Thoracic aorta (tissue), 2 donors: Measurements from ENCODE around the gene SEC14L5. TPM values are rescaled to one million over a fixed set of nuclear protein-coding genes. Genes with fewer than 3 reads are reported as not detected.

Experiments
- ATAC-seq: fragments of 150-250 bp; one replicate; pipeline ENCODE4 v1.8.0; 2017; ENCODE audit warnings: low read depth; ENCODE audit not compliant: insufficient number of reproducible peaks, low FRiP score
- DNase-seq: peaks from one replicate; pipeline ENCODE4 v3.0.0-alpha.2; 2020; ENCODE audit warnings: low spot score
- H3K27ac ChIP-seq, 2 donors: fragments of 200-600 bp; sonication (generic); 1 replicate in 1 of 2; 2 replicates in 1 of 2; pipeline ENCODE4 v1.5.1; 2016; ENCODE audit warnings: mild to moderate bottlenecking in 2 of 2, moderate library complexity in 2 of 2
- H3K27me3 ChIP-seq: fragments of 200-600 bp; sonication (generic); replicated peaks from 2 replicates; pipeline ENCODE4 v1.6.0; 2016; ENCODE audit warnings: mild to moderate bottlenecking; ENCODE audit not compliant: insufficient read depth
- H3K36me3 ChIP-seq: fragments of 200-600 bp; sonication (generic); one replicate; pipeline ENCODE4 v1.5.1; 2016
- H3K4me1 ChIP-seq, 2 donors: fragments of 200-600 bp; sonication (generic); 1 replicate in 1 of 2; 2 replicates in 1 of 2; pipeline versions ENCODE4 v1.5.1 to v1.6.0; 2016; ENCODE audit warnings: low read depth in 2 of 2, mild to moderate bottlenecking in 1 of 2; ENCODE audit not compliant: control insufficient read depth in 1 of 2
- H3K4me3 ChIP-seq: fragments of 200-600 bp; sonication (generic); 2 replicates; pipeline ENCODE4 v1.5.1; 2016; ENCODE audit warnings: mild to moderate bottlenecking
- H3K9me3 ChIP-seq: fragments of 200-600 bp; sonication (generic); 2 replicates; pipeline ENCODE4 v1.5.1; 2016
- total RNA-seq, 2 donors: library from RNA; depleted of rRNA; stranded (reverse); fragments of >200 nt; gene quantifications; one replicate each; pipeline versions ENCODE4 v1.1.0 to v1.2.3, GENCODE V29; 2016
- TF ChIP-seq, protein P1 (sequence below): fragments of 200-600 bp; sonication (generic); IDR thresholded peaks from one replicate; pipeline ENCODE4 v1.5.1; 2019; ENCODE audit warnings: antibody characterized with exemption

The SEC14L5 gene
- total RNA-seq, 2 donors from 2014 or later, result 0.92 to 4.6 TPM

DNA sequence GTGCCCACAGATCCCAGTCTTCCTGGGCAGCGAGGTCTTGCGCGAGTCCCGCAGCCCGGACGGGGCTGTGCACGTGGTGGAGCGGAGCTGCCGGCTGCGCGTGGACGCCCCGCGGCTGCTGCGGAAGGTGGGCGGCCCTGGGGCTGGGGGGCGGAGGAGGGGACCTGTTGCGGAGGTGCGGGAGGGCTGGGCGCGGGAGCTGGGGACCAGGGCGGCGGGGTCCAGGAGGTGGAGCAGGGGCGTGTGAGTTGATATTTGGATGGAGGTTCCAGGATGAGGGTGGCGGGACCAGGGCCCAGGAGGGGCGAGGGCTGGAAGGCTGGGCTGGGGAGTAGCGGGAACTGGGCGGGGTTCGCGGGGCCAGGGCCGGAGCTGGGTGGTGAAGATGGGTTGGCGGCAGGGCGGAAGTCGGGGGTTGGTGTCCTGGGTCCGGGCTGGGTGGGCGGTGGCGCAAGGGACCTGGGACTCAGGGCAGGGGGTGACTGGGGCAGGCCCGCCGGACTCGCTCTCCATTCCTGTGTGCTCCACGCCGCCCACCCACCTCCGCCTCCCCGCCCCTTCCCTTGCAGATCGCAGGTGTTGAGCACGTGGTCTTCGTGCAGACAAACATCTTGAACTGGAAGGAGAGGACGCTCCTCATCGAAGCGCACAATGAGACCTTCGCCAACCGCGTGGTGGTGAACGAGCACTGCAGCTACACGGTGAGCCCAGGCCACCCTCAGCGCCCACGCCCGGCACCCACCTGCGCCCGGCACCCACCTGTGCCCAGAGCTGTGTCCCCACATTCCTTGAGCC lies 29.6 kb downstream of the SEC14L5 start:
- Histone ChIP-seq H3K27me3 (peaks cover 16% of the 10 kb centered on the region), H3K9me3 (peaks cover 3% of the 10 kb centered on the region), H3K4me3 (no peak overlapping the region), H3K27ac (no peak overlapping the region), H3K36me3 (no peaks in the 10 kb centered on the region), H3K4me1 (no peaks in the 10 kb centered on the region)
- TF ChIP-seq, protein P1, sequence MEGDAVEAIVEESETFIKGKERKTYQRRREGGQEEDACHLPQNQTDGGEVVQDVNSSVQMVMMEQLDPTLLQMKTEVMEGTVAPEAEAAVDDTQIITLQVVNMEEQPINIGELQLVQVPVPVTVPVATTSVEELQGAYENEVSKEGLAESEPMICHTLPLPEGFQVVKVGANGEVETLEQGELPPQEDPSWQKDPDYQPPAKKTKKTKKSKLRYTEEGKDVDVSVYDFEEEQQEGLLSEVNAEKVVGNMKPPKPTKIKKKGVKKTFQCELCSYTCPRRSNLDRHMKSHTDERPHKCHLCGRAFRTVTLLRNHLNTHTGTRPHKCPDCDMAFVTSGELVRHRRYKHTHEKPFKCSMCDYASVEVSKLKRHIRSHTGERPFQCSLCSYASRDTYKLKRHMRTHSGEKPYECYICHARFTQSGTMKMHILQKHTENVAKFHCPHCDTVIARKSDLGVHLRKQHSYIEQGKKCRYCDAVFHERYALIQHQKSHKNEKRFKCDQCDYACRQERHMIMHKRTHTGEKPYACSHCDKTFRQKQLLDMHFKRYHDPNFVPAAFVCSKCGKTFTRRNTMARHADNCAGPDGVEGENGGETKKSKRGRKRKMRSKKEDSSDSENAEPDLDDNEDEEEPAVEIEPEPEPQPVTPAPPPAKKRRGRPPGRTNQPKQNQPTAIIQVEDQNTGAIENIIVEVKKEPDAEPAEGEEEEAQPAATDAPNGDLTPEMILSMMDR, result no peak
- DNase-seq (no peak), ATAC-seq (no peak)

DNA sequence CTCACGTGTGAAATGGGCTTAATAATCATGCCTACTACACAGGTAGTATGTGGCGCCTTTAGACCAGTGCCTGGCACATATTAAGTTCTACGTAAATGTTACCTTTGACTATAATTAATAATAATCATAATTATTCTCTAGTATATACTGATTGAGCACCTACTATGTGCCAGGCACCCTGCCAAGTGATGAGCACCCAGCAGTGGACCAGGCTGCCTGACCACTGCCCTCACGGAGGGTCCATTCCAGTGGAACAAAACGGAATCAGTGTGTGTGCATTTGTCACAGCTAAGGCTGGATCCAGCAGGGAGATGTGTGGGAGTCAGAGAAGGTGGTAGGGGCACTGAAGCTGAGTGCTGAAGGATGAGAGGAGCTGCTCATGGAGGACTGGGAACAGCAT lies 30.5 kb downstream of the SEC14L5 start:
- Histone ChIP-seq H3K27me3 (peaks cover 16% of the 10 kb centered on the region), H3K36me3 (no peaks in the 10 kb centered on the region), H3K4me1 (no peaks in the 10 kb centered on the region), H3K27ac (no peak overlapping the region), H3K4me3 (no peak overlapping the region), H3K9me3 (peaks cover 3% of the 10 kb centered on the region)
- ATAC-seq, result no peak
- TF ChIP-seq, protein P1, result no peak
- no peak for DNase-seq

DNA sequence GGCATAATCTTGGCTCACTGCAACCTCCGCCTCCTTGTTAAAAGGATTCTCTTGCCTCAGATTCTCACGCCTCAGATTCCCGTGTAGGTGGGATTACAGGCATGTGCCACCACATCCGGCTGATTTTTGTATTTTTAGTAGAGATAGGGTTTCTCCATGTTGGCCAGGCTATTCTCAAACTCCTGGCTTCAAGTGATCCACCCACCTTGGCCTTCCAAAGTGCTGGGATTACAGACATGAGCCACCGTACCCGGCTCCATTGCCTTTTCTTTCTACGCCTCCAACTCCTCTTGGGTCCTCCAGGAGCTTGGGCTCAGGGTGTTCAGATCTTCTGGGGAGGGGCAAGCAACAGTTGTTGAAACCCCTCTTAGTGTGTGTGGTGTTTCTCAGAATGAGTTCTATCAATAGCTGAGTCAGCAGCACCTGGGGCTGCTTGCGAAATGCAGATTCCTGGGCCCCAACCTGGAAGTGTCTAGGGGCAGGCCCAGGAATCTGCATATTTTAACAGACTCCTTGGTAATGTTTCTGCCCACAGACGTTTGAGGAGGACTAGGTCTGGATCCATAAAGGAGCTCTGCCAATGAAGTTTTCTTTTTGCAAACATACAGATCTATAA lies 31.4 kb downstream of the SEC14L5 start:
- no peak overlapping the region for H3K4me3 ChIP-seq
- H3K27ac ChIP-seq, result no peak overlapping the region
- H3K4me1 ChIP-seq, result no peaks in the 10 kb centered on the region
- no peak for ATAC-seq
- H3K9me3 ChIP-seq, result peaks cover 3% of the 10 kb centered on the region
- H3K27me3 ChIP-seq, result peaks cover 16% of the 10 kb centered on the region
- H3K36me3 ChIP-seq, result no peaks in the 10 kb centered on the region
- no peak for DNase-seq
- TF ChIP-seq, protein P1, result no peak

DNA sequence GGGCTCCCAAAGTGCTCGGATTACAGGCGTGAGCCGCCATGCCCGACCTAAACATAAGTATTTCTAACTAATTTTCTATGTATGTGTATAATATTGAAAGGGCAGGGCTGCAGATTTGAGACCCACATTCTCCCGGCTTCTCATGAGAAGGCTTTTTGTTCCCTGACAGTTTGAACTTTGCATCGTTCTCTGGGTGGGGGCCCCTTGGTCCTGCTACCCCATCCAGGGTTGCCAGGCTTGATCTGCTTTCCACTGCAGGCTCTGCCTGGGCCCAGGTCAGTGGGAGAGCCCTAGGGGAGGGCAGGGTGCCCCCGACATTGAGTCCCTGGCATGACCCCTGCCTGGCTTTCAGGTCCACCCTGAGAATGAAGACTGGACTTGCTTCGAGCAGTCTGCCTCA lies 32.3 kb downstream of the SEC14L5 start:
- no peak for ATAC-seq
- no peak overlapping the region for H3K4me3 ChIP-seq
- TF ChIP-seq, protein P1, result no peak
- no peaks in the 10 kb centered on the region for H3K36me3 ChIP-seq
- peaks cover 3% of the 10 kb centered on the region for H3K9me3 ChIP-seq
- no peak overlapping the region for H3K27ac ChIP-seq
- peaks cover 16% of the 10 kb centered on the region for H3K27me3 ChIP-seq
- no peak for DNase-seq
- H3K4me1 ChIP-seq, result no peaks in the 10 kb centered on the region

DNA sequence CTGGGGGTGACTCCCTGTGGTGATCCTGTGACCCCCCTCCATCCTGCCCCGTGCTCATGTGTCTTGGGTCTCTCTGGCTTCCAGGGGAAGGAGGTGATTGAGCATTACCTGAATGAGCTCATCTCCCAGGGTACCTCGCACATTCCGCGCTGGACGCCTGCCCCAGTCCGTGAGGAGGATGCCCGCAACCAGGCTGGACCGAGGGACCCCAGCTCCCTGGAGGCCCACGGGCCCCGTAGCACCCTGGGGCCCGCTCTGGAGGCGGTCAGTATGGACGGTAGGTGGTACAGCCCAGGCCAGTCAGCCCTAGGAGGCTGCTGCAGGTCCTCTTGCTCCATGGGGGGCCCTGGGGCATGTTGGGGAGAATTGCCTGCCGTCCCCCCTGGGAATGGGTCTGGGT lies 33.6 kb downstream of the SEC14L5 start:
- no peak for ATAC-seq
- no peaks in the 10 kb centered on the region for H3K4me1 ChIP-seq
- no peak for DNase-seq
- no peak overlapping the region for H3K27ac ChIP-seq
- no peaks in the 10 kb centered on the region for H3K9me3 ChIP-seq
- H3K27me3 ChIP-seq, result peaks cover 16% of the 10 kb centered on the region
- TF ChIP-seq, protein P1, result no peak
- H3K36me3 ChIP-seq, result no peaks in the 10 kb centered on the region
- no peak overlapping the region for H3K4me3 ChIP-seq
